MM.1S (cell line): ENCODE measurements around the gene ANGEL1.

Experiments used
- DNase-seq: peaks from one replicate; pipeline ENCODE4 v3.0.0-alpha.2; 2015
- H2AFZ ChIP-seq: fragments of 300-600 bp; sonication (generic); 2 replicates; pipeline ENCODE4 v1.6.0; 2016; ENCODE audit warnings: antibody characterized with exemption, low read length
- H3F3A ChIP-seq: fragments of 300-600 bp; sonication (generic); 2 replicates; pipeline ENCODE4 v1.6.1; 2016; ENCODE audit warnings: mild to moderate bottlenecking, antibody characterized with exemption, low read length, moderate library complexity, mixed read lengths; ENCODE audit not compliant: insufficient read depth
- H3K27ac ChIP-seq: fragments of 300-600 bp; sonication (generic); 2 replicates; pipeline ENCODE4 v1.5.1; 2016; ENCODE audit warnings: mild to moderate bottlenecking, low read length
- H3K27me3 ChIP-seq: fragments of 300-600 bp; sonication (generic); replicated peaks from 2 replicates; pipeline ENCODE4 v1.6.0; 2016; ENCODE audit warnings: low read length; ENCODE audit not compliant: insufficient read depth
- H3K36me3 ChIP-seq: fragments of 300-600 bp; sonication (generic); replicated peaks from 2 replicates; pipeline ENCODE4 v1.6.1; 2016; ENCODE audit warnings: mild to moderate bottlenecking, low read length, mixed read lengths; ENCODE audit not compliant: insufficient read depth
- H3K4me1 ChIP-seq: fragments of 300-600 bp; sonication (generic); 2 replicates; pipeline ENCODE4 v1.6.1; 2016; ENCODE audit warnings: low read length, mixed read lengths
- H3K4me2 ChIP-seq: fragments of 300-600 bp; sonication (generic); 2 replicates; pipeline ENCODE4 v1.6.0; 2016; ENCODE audit warnings: low read depth, low read length
- H3K4me3 ChIP-seq: fragments of 300-600 bp; sonication (generic); 2 replicates; pipeline ENCODE4 v1.5.1; 2016; ENCODE audit warnings: low read length, mixed read lengths
- H3K79me2 ChIP-seq: fragments of 300-600 bp; sonication (generic); 2 replicates; pipeline ENCODE4 v1.6.1; 2016; ENCODE audit warnings: mixed run types, low read length, mixed read lengths
- H3K9ac ChIP-seq: fragments of 300-600 bp; sonication (generic); 2 replicates; pipeline ENCODE4 v1.6.1; 2016; ENCODE audit warnings: low read length, mixed read lengths
- H3K9me2 ChIP-seq: fragments of 300-600 bp; sonication (generic); replicated peaks from 2 replicates; pipeline ENCODE4 v1.6.1; 2016; ENCODE audit warnings: mild to moderate bottlenecking, low read length, mixed read lengths; ENCODE audit not compliant: insufficient read depth
- H3K9me3 ChIP-seq: fragments of 300-600 bp; sonication (generic); replicated peaks from 2 replicates; pipeline ENCODE4 v1.6.1; 2016; ENCODE audit warnings: mild to moderate bottlenecking, low read length, mixed read lengths; ENCODE audit not compliant: insufficient read depth
- H4K20me1 ChIP-seq: fragments of 300-600 bp; sonication (generic); 2 replicates; pipeline ENCODE4 v1.6.1; 2016; ENCODE audit warnings: mild to moderate bottlenecking, low read length, moderate library complexity, mixed read lengths; ENCODE audit not compliant: insufficient read depth
- CTCF ChIP-seq: fragments of 300-600 bp; sonication (generic); IDR thresholded peaks from 2 replicates; pipeline ENCODE4 v1.5.1; 2016; ENCODE audit warnings: antibody characterized with exemption, low read length, mixed read lengths
- EZH2 ChIP-seq: fragments of 300-600 bp; sonication (generic); optimal IDR thresholded peaks from 2 replicates; pipeline ENCODE3; 2017; ENCODE audit warnings: low read depth, mild to moderate bottlenecking, antibody characterized with exemption, low read length, mixed read lengths
- EZH2phosphoT487 ChIP-seq: fragments of 300-600 bp; sonication (generic); IDR thresholded peaks from 2 replicates; pipeline ENCODE4 v1.6.1; 2018; ENCODE audit warnings: antibody characterized with exemption, low read length

ANGEL1 gene

GRCh38 chr14:76808011-76808410 lies 4.7 kb downstream of the ANGEL1 start:
- Histone ChIP-seq H4K20me1 (no peaks in the 10 kb centered on the region), H3K4me1 (peaks cover 1% of the 10 kb centered on the region; the same call in 1 of the 2 replicates), H3F3A (peaks cover 2% of the 10 kb centered on the region; the same call in 1 of the 2 replicates), H3K4me3 (no peak overlapping the region), H3K36me3 (no peaks in the 10 kb centered on the region), H3K27me3 (no peaks in the 10 kb centered on the region), H3K79me2 (peaks cover 8% of the 10 kb centered on the region; the same call in 1 of the 2 replicates), H2AFZ (no peak overlapping the region), H3K4me2 (no peak overlapping the region), H3K27ac (no peak overlapping the region), H3K9ac (no peak overlapping the region), H3K9me2 (no peaks in the 10 kb centered on the region), H3K9me3 (no peaks in the 10 kb centered on the region)
- DNase-seq: no peak
- no peak for TF ChIP-seq EZH2
- no peak for TF ChIP-seq CTCF
- no peak for TF ChIP-seq EZH2phosphoT487

- no peaks in the 10 kb centered on the region for H3K36me3 ChIP-seq
- no peaks in the 10 kb centered on the region for H4K20me1 ChIP-seq
- TF ChIP-seq CTCF (no peak), EZH2 (no peak), EZH2phosphoT487 (no peak)
- H3F3A ChIP-seq: no peaks in the 10 kb centered on the region
- H3K9me3 ChIP-seq: no peaks in the 10 kb centered on the region
- H3K9ac ChIP-seq: no peak overlapping the region
- no peak for DNase-seq
- no peak overlapping the region for H3K27ac ChIP-seq
- no peaks in the 10 kb centered on the region for H3K9me2 ChIP-seq
- no peak overlapping the region for H2AFZ ChIP-seq
- no peaks in the 10 kb centered on the region for H3K4me1 ChIP-seq
- H3K4me2 ChIP-seq: no peak overlapping the region
- no peaks in the 10 kb centered on the region for H3K27me3 ChIP-seq
- no peak overlapping the region for H3K4me3 ChIP-seq
- peaks cover 8% of the 10 kb centered on the region; the same call in 1 of the 2 replicates for H3K79me2 ChIP-seq
Measured at GRCh38 chr14:76806446-76806845, 6.2 kb downstream of the ANGEL1 start.

- no peak overlapping the region for H3K27ac ChIP-seq
- TF ChIP-seq EZH2 (no peak), CTCF (no peak)
- no peaks in the 10 kb centered on the region for H3F3A ChIP-seq
- H3K4me2 ChIP-seq: no peak overlapping the region
- no peaks in the 10 kb centered on the region for H3K79me2 ChIP-seq
- no peak overlapping the region for H2AFZ ChIP-seq
- DNase-seq: no peak
- no peaks in the 10 kb centered on the region for H4K20me1 ChIP-seq
- no peak overlapping the region for H3K4me3 ChIP-seq
- no peaks in the 10 kb centered on the region for H3K4me1 ChIP-seq
- H3K9me2 ChIP-seq: no peaks in the 10 kb centered on the region
- H3K36me3 ChIP-seq: no peaks in the 10 kb centered on the region
- no peak overlapping the region for H3K9ac ChIP-seq
- H3K27me3 ChIP-seq: no peaks in the 10 kb centered on the region
- H3K9me3 ChIP-seq: no peaks in the 10 kb centered on the region
Measured at GRCh38 chr14:76793956-76794355, 18.7 kb downstream of the ANGEL1 start.
